H1 (cell line): ENCODE measurements around the gene SMG1. TPM values are rescaled to one million over a fixed set of nuclear protein-coding genes. Genes with fewer than 3 reads are reported as not detected.

Experiments used
- CTCF ChIA-PET: fragments of 300-600 bp; sonication (Branson Sonifier 250); formaldehyde crosslinking; loops from one replicate; lab custom pipeline; 2021; ENCODE audit not compliant: partially characterized antibody; lab: Charles Lee
- POLR2A ChIA-PET: fragments of 300-600 bp; sonication (Branson Sonifier 250); formaldehyde crosslinking; loops from one replicate; lab custom pipeline; 2021; ENCODE audit warnings: inconsistent platforms; ENCODE audit not compliant: partially characterized antibody; lab: Charles Lee
- DNase-seq, 2 experiments: peaks; one replicate each; pipeline versions ENCODE4 v3.0.0 to v3.0.0-alpha.2; 2010 to 2022; ENCODE audit warnings: low spot score in 2 of 2, low read depth in 1 of 2, mixed read lengths in 1 of 2
- FAIRE-seq: peaks from 2 replicates; lab custom pipeline; 2011; peaks lifted over from hg19 to GRCh38; lab: Jason Lieb, UNC
- H2AFZ ChIP-seq: 2 replicates; pipeline ENCODE4 v1.8.1; 2012; ENCODE audit warnings: low read length, inconsistent platforms
- H2AK5ac ChIP-seq: 2 replicates; pipeline ENCODE4 v1.6.1; 2013; ENCODE audit warnings: low read depth, low read length
- H2BK120ac ChIP-seq: replicated peaks from 2 replicates; pipeline ENCODE3; 2013; ENCODE audit warnings: low read depth, low read length, inconsistent platforms
- H2BK12ac ChIP-seq: 2 replicates; pipeline ENCODE4 v1.6.1; 2013; ENCODE audit warnings: low read depth, low read length
- H2BK15ac ChIP-seq: 2 replicates; pipeline ENCODE4 v1.6.1; 2013; ENCODE audit warnings: low read length
- H2BK20ac ChIP-seq: 2 replicates; pipeline ENCODE4 v1.6.1; 2013; ENCODE audit warnings: low read length
- H2BK5ac ChIP-seq: 2 replicates; pipeline ENCODE4 v1.6.1; 2013; ENCODE audit warnings: low read depth, low read length
- H3K14ac ChIP-seq: 2 replicates; pipeline ENCODE4 v1.6.1; 2013; ENCODE audit warnings: inconsistent platforms; ENCODE audit not compliant: insufficient read length
- H3K18ac ChIP-seq: 2 replicates; pipeline ENCODE4 v1.6.1; 2013; ENCODE audit warnings: low read length; ENCODE audit errors: extremely low read depth
- H3K23ac ChIP-seq: 2 replicates; pipeline ENCODE4 v1.6.1; 2013; ENCODE audit warnings: inconsistent platforms; ENCODE audit not compliant: insufficient read length
- H3K23me2 ChIP-seq: 2 replicates; pipeline ENCODE4 v1.6.1; 2013; ENCODE audit warnings: low read depth, low read length
- H3K27ac ChIP-seq: 2 replicates; pipeline ENCODE4 v1.6.1; 2011; ENCODE audit warnings: low read depth, low read length, inconsistent platforms
- H3K27me3 ChIP-seq, 4 experiments: replicated peaks in 1 of 4; 1 replicate in 1 of 4; 2 replicates in 3 of 4; pipeline versions ENCODE4 v1.6.1 to v1.8.1; 2011 to 2013; ENCODE audit warnings: low read length in 3 of 4, mild to moderate bottlenecking in 3 of 4, inconsistent platforms in 2 of 4, mixed read lengths in 2 of 4, moderate library complexity in 1 of 4; ENCODE audit not compliant: control insufficient read depth in 3 of 4, insufficient read depth in 3 of 4; ENCODE audit errors: extremely low read depth in 1 of 4
- H3K36me3 ChIP-seq, 4 experiments: 2 replicates each; pipeline versions ENCODE4 v1.6.1 to v1.8.1; 2011 to 2013; ENCODE audit warnings: mild to moderate bottlenecking in 4 of 4, low read length in 3 of 4, moderate library complexity in 2 of 4, control low read depth in 1 of 4, inconsistent platforms in 1 of 4; ENCODE audit not compliant: insufficient read depth in 4 of 4, control insufficient read depth in 2 of 4
- H3K4ac ChIP-seq: replicated peaks from 2 replicates; pipeline ENCODE3; 2013; ENCODE audit warnings: low read length, low read depth, mixed read lengths, inconsistent platforms; ENCODE audit not compliant: insufficient read length
- H3K4me1 ChIP-seq, 4 experiments: replicated peaks in 1 of 4; 1 replicate in 1 of 4; 2 replicates in 3 of 4; pipeline versions ENCODE4 v1.6.1 to v1.8.1; 2011 to 2013; ENCODE audit warnings: low read length in 3 of 4, inconsistent platforms in 2 of 4, mixed read lengths in 1 of 4; ENCODE audit not compliant: insufficient read depth in 4 of 4, control insufficient read depth in 3 of 4
- H3K4me2 ChIP-seq, 2 experiments: 2 replicates each; pipeline versions ENCODE4 v1.6.1 to v1.8.1; 2011 to 2013; ENCODE audit warnings: low read depth in 2 of 2, low read length in 2 of 2, control low read depth in 1 of 2, inconsistent platforms in 1 of 2, mild to moderate bottlenecking in 1 of 2; ENCODE audit not compliant: insufficient read depth in 1 of 2
- H3K4me3 ChIP-seq, 4 experiments: fragments of 200-600, 300-600 bp in 1 of 4; sonication (generic), shearing (Covaris generic), sonication (Bioruptor Twin) in 1 of 4; 2 replicates each; pipeline versions ENCODE4 v1.5.1 to v1.8.1; 2011 to 2016; ENCODE audit warnings: low read length in 4 of 4, low read depth in 3 of 4, control low read depth in 2 of 4, inconsistent platforms in 2 of 4, mild to moderate bottlenecking in 2 of 4, mixed read lengths in 1 of 4, moderate library complexity in 1 of 4; ENCODE audit not compliant: insufficient read depth in 2 of 4; ENCODE audit errors: extremely low read depth in 1 of 4
- H3K56ac ChIP-seq: replicated peaks from 2 replicates; pipeline ENCODE3; 2013; ENCODE audit warnings: low read depth, mild to moderate bottlenecking, mixed read lengths, low read length, inconsistent platforms; ENCODE audit not compliant: insufficient read length
- H3K79me1 ChIP-seq: 2 replicates; pipeline ENCODE4 v1.6.1; 2013; ENCODE audit warnings: low read depth, low read length, control low read depth
- H3K79me2 ChIP-seq, 2 experiments: 2 replicates each; pipeline versions ENCODE4 v1.6.1 to v1.8.1; 2012 to 2013; ENCODE audit warnings: low read length in 2 of 2, mild to moderate bottlenecking in 2 of 2, inconsistent platforms in 1 of 2; ENCODE audit not compliant: insufficient read depth in 2 of 2, control insufficient read depth in 1 of 2
- H3K9ac ChIP-seq, 4 experiments: replicated peaks in 1 of 4; 1 replicate in 1 of 4; 2 replicates in 3 of 4; pipeline versions ENCODE4 v1.6.1 to v1.8.1; 2011 to 2013; ENCODE audit warnings: low read depth in 3 of 4, low read length in 3 of 4, control low read depth in 2 of 4, mild to moderate bottlenecking in 2 of 4, moderate library complexity in 2 of 4, inconsistent platforms in 1 of 4; ENCODE audit errors: extremely low read depth in 1 of 4
- H3K9me3 ChIP-seq, 2 experiments: 2 replicates each; pipeline versions ENCODE4 v1.6.1 to v1.8.1; 2012 to 2013; ENCODE audit warnings: mild to moderate bottlenecking in 2 of 2, moderate library complexity in 2 of 2, control low read depth in 1 of 2, inconsistent platforms in 1 of 2, low read depth in 1 of 2, low read length in 1 of 2, mixed read lengths in 1 of 2; ENCODE audit not compliant: insufficient read depth in 2 of 2
- H4K20me1 ChIP-seq, 2 experiments: replicated peaks in 1 of 2; 2 replicates each; pipeline versions ENCODE3 to v1.8.1; 2011 to 2013; ENCODE audit warnings: inconsistent platforms in 2 of 2, low read length in 2 of 2, mild to moderate bottlenecking in 1 of 2; ENCODE audit not compliant: insufficient read depth in 2 of 2, control insufficient read depth in 1 of 2
- H4K5ac ChIP-seq: 2 replicates; pipeline ENCODE4 v1.6.1; 2013; ENCODE audit warnings: low read length, low read depth, mixed read lengths, inconsistent platforms; ENCODE audit not compliant: insufficient read length
- H4K8ac ChIP-seq: 2 replicates; pipeline ENCODE4 v1.8.0; 2013; ENCODE audit warnings: mild to moderate bottlenecking, moderate library complexity, low read length, inconsistent platforms; ENCODE audit not compliant: insufficient read depth; ENCODE audit errors: extremely low read depth
- H4K91ac ChIP-seq: replicated peaks from 2 replicates; pipeline ENCODE3; 2013; ENCODE audit warnings: low read length, mixed read lengths, inconsistent platforms; ENCODE audit not compliant: insufficient read length
- CEBPB ChIP-seq: IDR thresholded peaks from 2 replicates; pipeline ENCODE4 v1.6.1; 2012; ENCODE audit warnings: low read depth, low read length
- CTCF ChIP-seq, 3 experiments: IDR thresholded peaks; 1 replicate in 2 of 3; 2 replicates in 1 of 3; pipeline versions ENCODE4 v1.5.1 to v1.6.1; 2011; ENCODE audit warnings: low read length in 3 of 3, mild to moderate bottlenecking in 3 of 3, inconsistent platforms in 2 of 3, low read depth in 1 of 3, moderate library complexity in 1 of 3; ENCODE audit not compliant: insufficient read depth in 1 of 3; ENCODE audit errors: control extremely low read depth in 1 of 3
- NRF1 ChIP-seq: IDR thresholded peaks from 2 replicates; pipeline ENCODE4 v1.6.1; 2011; ENCODE audit warnings: mild to moderate bottlenecking, low read depth, low read length, improper control_type of control experiment
- PHF8 ChIP-seq: fragments of 200-600 bp; sonication (generic); conservative IDR thresholded peaks from 2 replicates; pipeline ENCODE4 v1.7.1; 2012; ENCODE audit warnings: low read depth, mild to moderate bottlenecking, inconsistent platforms, low read length, moderate library complexity
- RAD21 ChIP-seq, 2 experiments: IDR thresholded peaks in 1 of 2; conservative IDR thresholded peaks in 1 of 2; 2 replicates each; pipeline ENCODE4 v1.6.1; 2011; ENCODE audit warnings: low read depth in 2 of 2, low read length in 2 of 2, improper control_type of control experiment in 1 of 2, inconsistent platforms in 1 of 2, mild to moderate bottlenecking in 1 of 2, moderate library complexity in 1 of 2
- RBBP5 ChIP-seq: IDR thresholded peaks from 2 replicates; pipeline ENCODE4 v1.7.1; 2012; ENCODE audit warnings: low read depth, mild to moderate bottlenecking, inconsistent platforms, low read length, moderate library complexity, borderline replicate concordance
- SIN3A ChIP-seq, 2 experiments: IDR thresholded peaks in 1 of 2; conservative IDR thresholded peaks in 1 of 2; 2 replicates each; pipeline ENCODE4 v1.6.1; 2011 to 2012; ENCODE audit warnings: low read length in 2 of 2, improper control_type of control experiment in 1 of 2, low read depth in 1 of 2, mild to moderate bottlenecking in 1 of 2
- SP4 ChIP-seq: IDR thresholded peaks from 2 replicates; pipeline ENCODE4 v1.6.1; 2012; ENCODE audit warnings: low read length, inconsistent platforms
- TBP ChIP-seq: IDR thresholded peaks from 2 replicates; pipeline ENCODE4 v1.6.1; 2011; ENCODE audit warnings: low read depth, low read length, improper control_type of control experiment
- WGBS, 2 experiments: shearing (Covaris generic) in 1 of 2; methylation state at CpG; one replicate each; pipeline versions ENCODE4 v1.1.6 to v1.1.7; 2013 to 2015; ENCODE audit warnings: low lambda C conversion rate in 2 of 2, mixed read lengths in 2 of 2, inconsistent platforms in 1 of 2, low coverage in 1 of 2, missing lambda C conversion rate in 1 of 2; ENCODE audit not compliant: insufficient replicate concordance in 2 of 2, insufficient coverage in 1 of 2, insufficient read length in 1 of 2; ENCODE audit errors: extremely low coverage in 1 of 2, missing lambda C conversion rate in 1 of 2; 5-methylcytosine and 5-hydroxymethylcytosine counted together
- polyA plus RNA-seq, 7 experiments: library from polyadenylated mRNA; depleted of rRNA in 3 of 7; stranded (reverse) in 5 of 7; unstranded in 2 of 7; fragments of >200 nt in 5 of 7; fragments of 200-250 nt in 2 of 7; gene quantifications; 1 replicate in 5 of 7; 2 replicates in 1 of 7; 4 replicates in 1 of 7; pipeline versions ENCODE4 v1.2.1 to v1.2.3, GENCODE V29; 2011 to 2013; ENCODE audit warnings: missing spikeins in 2 of 7, mixed read lengths in 2 of 7
- total RNA-seq: library from RNA; stranded (reverse); fragmentation: NEBNext Ultra II Directional; extraction: Animal tissue kit (Norgen Biotek cat#: 25700); gene quantifications from 2 replicates; pipeline ENCODE4 v1.2.1, GENCODE V29; 2021

Gene SMG1
- total and polyA plus RNA-seq, 2 of the 8 experiments (the other 6 are each of a cell fraction or from before 2014, with no cell fraction given): 14.9 to 90.6 TPM

GRCh38 chr16:18833707-18834505, 92.3 kb downstream of the SMG1 start:
- no peak overlapping the region for H3K27ac ChIP-seq
- no peak overlapping the region for H3K18ac ChIP-seq
- no peak overlapping the region for H3K9ac ChIP-seq
- no peaks in the 10 kb centered on the region for H3K9me3 ChIP-seq
- no peak overlapping the region for H3K4me2 ChIP-seq
- peaks cover 40 to 98% (median 87%) of the 10 kb centered on the region in 4 experiments for H3K36me3 ChIP-seq
- ChIA-PET CTCF (interaction anchor here (0.8 to 1.4 kb wide), 2 partner anchors 14 to 18 kb away, joined by 3 to 4 read pairs; no protein-coding TSS in a partner anchor), POLR2A (interaction anchor here (1.1 to 3.9 kb wide), 2 partner anchors 32 to 52 kb away, joined by 3 to 20 read pairs; partner anchors contain the start of gene ARL6IP1)
- H2BK12ac ChIP-seq: no peak overlapping the region
- H2BK15ac ChIP-seq: no peak overlapping the region
- no peak overlapping the region for H3K14ac ChIP-seq
- H2AFZ ChIP-seq: no peak overlapping the region
- no peaks in the 10 kb centered on the region for H3K27me3 ChIP-seq
- no peak overlapping the region for H2AK5ac ChIP-seq
- H4K8ac ChIP-seq: no peak overlapping the region
- H2BK20ac ChIP-seq: no peak overlapping the region
- H3K4me3 ChIP-seq: no peak overlapping the region
- 91% methylated on average over 9 of the region's 9 CpGs; no CpG with 5 or more reads in 1 of the 2 experiments for WGBS, 2 experiments
- H3K4ac ChIP-seq: no peak overlapping the region
- H3K79me1 ChIP-seq: no peaks in the 10 kb centered on the region
- peaks cover 2% of the 10 kb centered on the region; the same call in 1 of the 2 replicates for H3K23me2 ChIP-seq
- H4K20me1 ChIP-seq: peaks cover 0 to 2% of the 10 kb centered on the region in 2 experiments
- H3K56ac ChIP-seq: peak overlapping the region; percentile 18
- H2BK5ac ChIP-seq: no peak overlapping the region
- DNase-seq: no peak
- H3K4me1 ChIP-seq: no peaks in the 10 kb centered on the region
- no peak overlapping the region for H3K23ac ChIP-seq
- H4K91ac ChIP-seq: no peak overlapping the region
- H2BK120ac ChIP-seq: no peak overlapping the region
- FAIRE-seq: no peak
- no peak overlapping the region for H4K5ac ChIP-seq
- H3K79me2 ChIP-seq: no peaks in the 10 kb centered on the region
- TF ChIP-seq PHF8: no peak
- no peak for TF ChIP-seq CEBPB
- TF ChIP-seq NRF1: no peak
- TF ChIP-seq RBBP5: no peak
- no peak for TF ChIP-seq CTCF (IDR thresholded peaks at IDR 0.05; ENCODE audit: control extremely low read depth in 1 of 3, insufficient read depth in 1 of 3, low read depth in 1 of 3, low read length in 3 of 3)
- no peak for TF ChIP-seq TBP
- TF ChIP-seq SIN3A (conservative IDR thresholded peaks at IDR 0.05 in 1 of 2, IDR thresholded peaks at IDR 0.05 in 1 of 2; ENCODE audit: low read depth in 1 of 2, low read length in 2 of 2): no peak
- TF ChIP-seq SP4: no peak
- TF ChIP-seq RAD21 (IDR thresholded peaks at IDR 0.05 in 1 of 2, conservative IDR thresholded peaks at IDR 0.05 in 1 of 2; ENCODE audit: low read depth in 2 of 2, low read length in 2 of 2): no peak
